Peyer's patch (tissue), 4 donors: Measurements from ENCODE around the gene PACS2.

Source experiments
- CTCF ChIP-seq, 6 experiments: fragments of 450-650 bp in 4 of 6; fragments of 200-600 bp in 2 of 6; sonication (generic) in 1 of 6; IDR thresholded peaks; one replicate each; pipeline ENCODE4 v1.5.1; 2017 to 2019; ENCODE audit warnings: antibody characterized with exemption in 6 of 6, mild to moderate bottlenecking in 3 of 6, moderate library complexity in 1 of 6
- POLR2A ChIP-seq, 2 donors: fragments of 450-650 bp; IDR thresholded peaks; one replicate each; pipeline ENCODE4 v1.5.1; 2017; ENCODE audit warnings: antibody characterized with exemption in 2 of 2, mild to moderate bottlenecking in 2 of 2, moderate library complexity in 2 of 2

- no peak for TF ChIP-seq CTCF (IDR thresholded peaks at IDR 0.05)
- TF ChIP-seq POLR2A (IDR thresholded peaks at IDR 0.05): no peak
Measured at GRCh38 chr14:105325303-105325702, 10.8 kb downstream of the PACS2 start.
